Kidney (tissue), 14 donors: Measurements from ENCODE around the gene TOMM40. TPM values are rescaled to one million over a fixed set of nuclear protein-coding genes. Genes with fewer than 3 reads are reported as not detected.
A peak's percentile ranks its signal among the peaks of the same experiment; 100 is the strongest.

Source experiments
- DNase-seq, 5 donors: peaks; one replicate each; pipeline ENCODE4 v3.0.0-alpha.2; 2013 to 2020
- FAIRE-seq: peaks from 2 replicates; lab custom pipeline; 2012; peaks lifted over from hg19 to GRCh38; lab: Jason Lieb, UNC
- H3K27ac ChIP-seq, 2 donors: one replicate each; pipeline ENCODE4 v1.7.0; 2013; ENCODE audit warnings: low read depth in 2 of 2, low read length in 2 of 2, inconsistent platforms in 1 of 2
- H3K27me3 ChIP-seq: one replicate; pipeline ENCODE4 v1.7.1; 2013; ENCODE audit warnings: low read length, inconsistent platforms; ENCODE audit not compliant: control insufficient read depth, insufficient read depth
- H3K36me3 ChIP-seq, 3 donors: one replicate each; pipeline versions ENCODE4 v1.7.0 to v1.7.1; 2013; ENCODE audit warnings: low read length in 3 of 3, control low read depth in 1 of 3, inconsistent platforms in 1 of 3; ENCODE audit not compliant: insufficient read depth in 3 of 3, control insufficient read depth in 2 of 3
- H3K4me1 ChIP-seq, 3 donors: one replicate each; pipeline versions ENCODE4 v1.7.0 to v1.7.1; 2013; ENCODE audit warnings: low read length in 3 of 3, inconsistent platforms in 1 of 3, low read depth in 1 of 3; ENCODE audit not compliant: control insufficient read depth in 2 of 3, insufficient read depth in 2 of 3
- H3K4me3 ChIP-seq, 3 donors: one replicate each; pipeline versions ENCODE4 v1.7.0 to v1.8.1; 2013; ENCODE audit warnings: low read length in 3 of 3, control low read depth in 1 of 3, inconsistent platforms in 1 of 3
- H3K9ac ChIP-seq, 3 donors: one replicate each; pipeline versions ENCODE4 v1.7.0 to v1.7.1; 2013; ENCODE audit warnings: low read length in 3 of 3, control low read depth in 1 of 3, inconsistent platforms in 1 of 3
- H3K9me3 ChIP-seq, 3 donors: one replicate each; pipeline versions ENCODE4 v1.7.0 to v1.7.1; 2013; ENCODE audit warnings: low read length in 3 of 3, control low read depth in 1 of 3, inconsistent platforms in 1 of 3; ENCODE audit not compliant: control insufficient read depth in 2 of 3, insufficient read depth in 1 of 3
- CTCF ChIP-seq: IDR thresholded peaks from 3 replicates; pipeline ENCODE4 v1.5.1; 2012; ENCODE audit warnings: mild to moderate bottlenecking, moderate library complexity, borderline replicate concordance; ENCODE audit not compliant: insufficient read depth; ENCODE audit errors: extremely low read depth
- intact Hi-C: fragments of 100-400 bp; cut with DNase I; formaldehyde crosslinking; loops from one replicate; pipeline ENCODE4 v1.11.1; 2022
- polyA plus RNA-seq: library from polyadenylated mRNA; stranded (reverse); fragments of 350-450 nt; fragmentation: Illumina TruSeq; extraction: RNeasy Lipid Tissue Mini Kit (QIAGEN cat#74804); gene quantifications from one replicate; pipeline ENCODE4 v1.2.3, GENCODE V29; 2014; ENCODE audit warnings: low read depth, low replicate concordance; ENCODE audit not compliant: insufficient read depth
- total RNA-seq: library from RNA; stranded (reverse); fragmentation: NEBNext Ultra II Directional; extraction: Animal tissue kit (Norgen Biotek cat#: 25700); gene quantifications from one replicate; pipeline ENCODE4 v1.2.1, GENCODE V29; 2021
- donor health status: control.
- donor health status: control.
- donor health status: control.
- donor health status: control.
- donor health status: control.
- donor health status: DM: yes; HTN: yes; CAD: no.
- donor health status: Normal renal cell carcinoma (clear cell type).

Gene TOMM40
- total and polyA plus RNA-seq, 2 donors from 2014 or later, result 45.4 to 51.5 TPM

GRCh38 chr19:44903602-44904425, 12.8 kb downstream of the TOMM40 start:
- FAIRE-seq (no peak), DNase-seq (peak; percentile 77 to 87 (median 83))
- Histone ChIP-seq H3K27ac (peak overlapping the region; percentile 18 to 61), H3K4me1 (peaks cover 0 to 4% (median 0%) of the 10 kb centered on the region in 3 donors), H3K9ac (no peak overlapping the region), H3K9me3 (no peaks in the 10 kb centered on the region), H3K4me3 (peak overlapping the region in 1 of 3 donors; percentile 86), H3K36me3 (peaks cover 0 to 10% (median 3%) of the 10 kb centered on the region in 3 donors), H3K27me3 (no peaks in the 10 kb centered on the region)
- TF ChIP-seq CTCF, result peak; percentile 96
- intact Hi-C loops, result no loop called here

GRCh38 chr19:44904426-44904994, 13.5 kb downstream of the TOMM40 start:
- Histone ChIP-seq H3K9ac (no peak overlapping the region), H3K27ac (peak overlapping the region; percentile 25 to 61), H3K4me1 (peaks cover 0 to 4% (median 0%) of the 10 kb centered on the region in 3 donors), H3K9me3 (no peaks in the 10 kb centered on the region), H3K4me3 (peak overlapping the region in 2 of 3 donors; percentile 29 to 86), H3K27me3 (no peaks in the 10 kb centered on the region), H3K36me3 (peaks cover 0 to 10% (median 3%) of the 10 kb centered on the region in 3 donors)
- FAIRE-seq, result no peak
- TF ChIP-seq CTCF, result no peak
- intact Hi-C loops, result no loop called here
- no peak for DNase-seq

GRCh38 chr19:44905437-44906160, 14.5 kb downstream of the TOMM40 start, which contains the start of gene APOE:
Gene APOE (plus strand): TSS chr19:44905796. CDS start chr19:44906625, 829 bp downstream.
- intact Hi-C loops, result loop anchor here (5.0 kb wide), 1 partner anchor 47 kb away; no protein-coding TSS in a partner anchor
- Histone ChIP-seq H3K27ac (peak within 1 kb of the TSS; percentile 17 to 67), H3K9ac (peak within 1 kb of the TSS in 2 of 3 donors; percentile 10 to 82), H3K9me3 (no peaks in the 10 kb centered on the region), H3K36me3 (peaks cover 0 to 10% (median 0%) of the 10 kb centered on the region in 3 donors), H3K4me3 (peak within 1 kb of the TSS in 2 of 3 donors; percentile 78 to 86), H3K4me1 (peaks cover 0 to 4% (median 0%) of the 10 kb centered on the region in 3 donors), H3K27me3 (no peaks in the 10 kb centered on the region)
- FAIRE-seq, result no peak
- TF ChIP-seq CTCF, result no peak
- DNase-seq, result peak in 4 of 5 donors; percentile 61 to 76 (median 66)
